GM23248 (cell line): ENCODE measurements around the gene CD4.

Experiments used
- EZH2 ChIP-seq: fragments of 200-600 bp; sonication (generic); IDR thresholded peaks from 2 replicates; pipeline ENCODE4 v1.6.1; 2018; ENCODE audit warnings: antibody characterized with exemption, mild to moderate bottlenecking; ENCODE audit not compliant: insufficient read depth, poor library complexity, severe bottlenecking
- EZH2phosphoT487 ChIP-seq: fragments of 200-600 bp; sonication (generic); IDR thresholded peaks from 2 replicates; pipeline ENCODE4 v1.6.1; 2018; ENCODE audit warnings: antibody characterized with exemption, moderate library complexity, mild to moderate bottlenecking, low read depth; ENCODE audit not compliant: insufficient read depth

DNA sequence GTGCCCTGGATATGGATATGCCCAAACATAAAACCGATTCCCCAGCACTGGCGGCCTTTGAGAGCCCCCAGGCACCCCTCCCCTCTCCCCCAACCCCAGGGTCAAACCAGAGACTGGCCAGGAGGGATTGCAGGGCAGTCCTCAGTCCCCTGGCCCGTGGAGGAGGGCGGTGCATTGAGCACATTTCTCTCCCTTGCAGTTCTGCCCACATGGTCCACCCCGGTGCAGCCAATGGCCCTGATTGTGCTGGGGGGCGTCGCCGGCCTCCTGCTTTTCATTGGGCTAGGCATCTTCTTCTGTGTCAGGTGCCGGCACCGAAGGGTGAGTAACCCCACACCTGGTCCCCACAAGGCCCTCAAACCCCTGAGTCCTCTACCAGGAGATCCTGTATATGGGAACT is 28.9 kb downstream of the CD4 start:
- no peak for TF ChIP-seq EZH2
- no peak for TF ChIP-seq EZH2phosphoT487
